Activated CD4-positive, alpha-beta T cell treated with anti-CD3 and anti-CD28 coated beads, Interleukin-2, amount 10 ng/mL, durations not matched to agents 24 days and 14 days (primary cell): Measurements from ENCODE around the gene KCNQ5. TPM values are rescaled to one million over a fixed set of nuclear protein-coding genes. Genes with fewer than 3 reads are reported as not detected.

ENCODE experiments used
- DNase-seq: peaks from one replicate; pipeline ENCODE4 v3.0.0; 2022
- H3K27ac Mint-ChIP-seq: one replicate; pipeline ENCODE4 v1.8.0; 2022; ENCODE audit warnings: mild to moderate bottlenecking, mixed read lengths
- H3K27me3 Mint-ChIP-seq: one replicate; pipeline ENCODE4 v1.8.0; 2022; ENCODE audit warnings: mixed read lengths
- H3K36me3 Mint-ChIP-seq: one replicate; pipeline ENCODE4 v1.8.0; 2022; ENCODE audit warnings: low read depth, mild to moderate bottlenecking, mixed read lengths
- H3K4me1 Mint-ChIP-seq: one replicate; pipeline ENCODE4 v1.8.0; 2021; ENCODE audit warnings: mixed read lengths
- H3K4me3 Mint-ChIP-seq: one replicate; pipeline ENCODE4 v1.8.0; 2022; ENCODE audit warnings: mild to moderate bottlenecking, moderate library complexity, mixed read lengths
- H3K9me3 Mint-ChIP-seq: one replicate; pipeline ENCODE4 v1.8.0; 2021; ENCODE audit warnings: mixed read lengths
- intact Hi-C: fragments of 100-400 bp; cut with micrococcal nuclease; formaldehyde crosslinking; loops from one replicate; pipeline ENCODE4 v1.15.1; 2023
- total RNA-seq: library from RNA; stranded (reverse); gene quantifications from 2 replicates; pipeline ENCODE4 v1.2.3, GENCODE V29; 2022

KCNQ5 gene
- total RNA-seq, 1 donor from 2014 or later: 13.7 TPM

- H3K36me3 Mint-ChIP-seq: no peaks in the 10 kb centered on the region
- DNase-seq: peak; percentile 71
- H3K27ac Mint-ChIP-seq: no peak overlapping the region
- no peak overlapping the region for H3K4me3 Mint-ChIP-seq
- H3K27me3 Mint-ChIP-seq: no peaks in the 10 kb centered on the region
- H3K4me1 Mint-ChIP-seq: peaks cover 4% of the 10 kb centered on the region
- intact Hi-C loops: loop anchor here (5.0 to 10.0 kb wide), 2 partner anchors 193 to 600 kb away; no protein-coding TSS in a partner anchor
- no peaks in the 10 kb centered on the region for H3K9me3 Mint-ChIP-seq
These were observed 512.7 kb downstream of the KCNQ5 start for GRCh38 chr6:73134588-73134987.

- Mint-ChIP-seq H3K27ac (no peak overlapping the region), H3K4me3 (no peak overlapping the region), H3K9me3 (no peaks in the 10 kb centered on the region), H3K27me3 (no peaks in the 10 kb centered on the region), H3K36me3 (no peaks in the 10 kb centered on the region), H3K4me1 (no peaks in the 10 kb centered on the region)
- intact Hi-C loops: loop anchor here (10.0 kb wide), 1 partner anchor 605 kb away; no protein-coding TSS in a partner anchor
- DNase-seq: no peak
These were observed 518.0 kb downstream of the KCNQ5 start for GRCh38 chr6:73139681-73140383.

GRCh38 chr6:73143551-73143950 lies 521.7 kb downstream of the KCNQ5 start:
- H3K27me3 Mint-ChIP-seq: no peaks in the 10 kb centered on the region
- H3K4me1 Mint-ChIP-seq: peaks cover 3% of the 10 kb centered on the region
- no peaks in the 10 kb centered on the region for H3K9me3 Mint-ChIP-seq
- no peak overlapping the region for H3K27ac Mint-ChIP-seq
- no peak for DNase-seq
- H3K36me3 Mint-ChIP-seq: peaks cover 1% of the 10 kb centered on the region
- H3K4me3 Mint-ChIP-seq: no peak overlapping the region
- intact Hi-C loops: no loop called here

- Mint-ChIP-seq H3K4me3 (no peak overlapping the region), H3K4me1 (peaks cover 3% of the 10 kb centered on the region), H3K9me3 (no peaks in the 10 kb centered on the region), H3K27me3 (no peaks in the 10 kb centered on the region), H3K27ac (no peak overlapping the region), H3K36me3 (peaks cover 1% of the 10 kb centered on the region)
- intact Hi-C loops: no loop called here
- DNase-seq: no peak
These were observed 522.7 kb downstream of the KCNQ5 start for GRCh38 chr6:73144516-73144915.

- H3K36me3 Mint-ChIP-seq: peaks cover 1% of the 10 kb centered on the region
- H3K9me3 Mint-ChIP-seq: no peaks in the 10 kb centered on the region
- no peak overlapping the region for H3K4me3 Mint-ChIP-seq
- no peak for DNase-seq
- H3K27ac Mint-ChIP-seq: no peak overlapping the region
- peaks cover 3% of the 10 kb centered on the region for H3K4me1 Mint-ChIP-seq
- no peaks in the 10 kb centered on the region for H3K27me3 Mint-ChIP-seq
- intact Hi-C loops: no loop called here
These were observed 523.8 kb downstream of the KCNQ5 start for GRCh38 chr6:73145690-73146089.

GRCh38 chr6:73151732-73152131 lies 529.9 kb downstream of the KCNQ5 start:
- Mint-ChIP-seq H3K4me1 (no peaks in the 10 kb centered on the region), H3K9me3 (no peaks in the 10 kb centered on the region), H3K27me3 (no peaks in the 10 kb centered on the region), H3K27ac (no peak overlapping the region), H3K36me3 (no peaks in the 10 kb centered on the region), H3K4me3 (no peak overlapping the region)
- DNase-seq: no peak
- intact Hi-C loops: no loop called here

GRCh38 chr6:73152556-73152955 lies 530.7 kb downstream of the KCNQ5 start:
- no peak overlapping the region for H3K4me3 Mint-ChIP-seq
- H3K27ac Mint-ChIP-seq: no peak overlapping the region
- H3K27me3 Mint-ChIP-seq: no peaks in the 10 kb centered on the region
- H3K9me3 Mint-ChIP-seq: no peaks in the 10 kb centered on the region
- intact Hi-C loops: no loop called here
- H3K4me1 Mint-ChIP-seq: no peaks in the 10 kb centered on the region
- H3K36me3 Mint-ChIP-seq: no peaks in the 10 kb centered on the region
- DNase-seq: no peak

GRCh38 chr6:73152966-73153757 lies 531.3 kb downstream of the KCNQ5 start:
- DNase-seq: no peak
- H3K4me3 Mint-ChIP-seq: no peak overlapping the region
- H3K27me3 Mint-ChIP-seq: no peaks in the 10 kb centered on the region
- no peaks in the 10 kb centered on the region for H3K4me1 Mint-ChIP-seq
- no peak overlapping the region for H3K27ac Mint-ChIP-seq
- intact Hi-C loops: no loop called here
- H3K9me3 Mint-ChIP-seq: no peaks in the 10 kb centered on the region
- H3K36me3 Mint-ChIP-seq: no peaks in the 10 kb centered on the region

GRCh38 chr6:73156793-73157767 lies 535.2 kb downstream of the KCNQ5 start:
- Mint-ChIP-seq H3K4me1 (no peaks in the 10 kb centered on the region), H3K36me3 (no peaks in the 10 kb centered on the region), H3K4me3 (no peak overlapping the region), H3K27me3 (no peaks in the 10 kb centered on the region), H3K9me3 (no peaks in the 10 kb centered on the region), H3K27ac (no peak overlapping the region)
- DNase-seq: peak; percentile 36
- intact Hi-C loops: no loop called here

- intact Hi-C loops: no loop called here
- Mint-ChIP-seq H3K9me3 (no peaks in the 10 kb centered on the region), H3K27me3 (no peaks in the 10 kb centered on the region), H3K36me3 (no peaks in the 10 kb centered on the region), H3K27ac (no peak overlapping the region), H3K4me3 (no peak overlapping the region), H3K4me1 (no peaks in the 10 kb centered on the region)
- DNase-seq: peak; percentile 34
These were observed 536.0 kb downstream of the KCNQ5 start for GRCh38 chr6:73157870-73158269.

GRCh38 chr6:73169111-73169510 lies 547.2 kb downstream of the KCNQ5 start:
- Mint-ChIP-seq H3K36me3 (no peaks in the 10 kb centered on the region), H3K4me1 (no peaks in the 10 kb centered on the region), H3K9me3 (no peaks in the 10 kb centered on the region), H3K27ac (no peak overlapping the region), H3K4me3 (no peak overlapping the region), H3K27me3 (no peaks in the 10 kb centered on the region)
- DNase-seq: no peak
- intact Hi-C loops: no loop called here

GRCh38 chr6:73169633-73170032 lies 547.8 kb downstream of the KCNQ5 start:
- no peaks in the 10 kb centered on the region for H3K36me3 Mint-ChIP-seq
- intact Hi-C loops: no loop called here
- no peak for DNase-seq
- H3K27ac Mint-ChIP-seq: no peak overlapping the region
- no peaks in the 10 kb centered on the region for H3K4me1 Mint-ChIP-seq
- no peak overlapping the region for H3K4me3 Mint-ChIP-seq
- no peaks in the 10 kb centered on the region for H3K9me3 Mint-ChIP-seq
- H3K27me3 Mint-ChIP-seq: no peaks in the 10 kb centered on the region

- Mint-ChIP-seq H3K4me1 (no peaks in the 10 kb centered on the region), H3K27ac (no peak overlapping the region), H3K4me3 (no peak overlapping the region), H3K9me3 (no peaks in the 10 kb centered on the region), H3K36me3 (no peaks in the 10 kb centered on the region), H3K27me3 (no peaks in the 10 kb centered on the region)
- DNase-seq: no peak
- intact Hi-C loops: no loop called here
These were observed 552.8 kb downstream of the KCNQ5 start for GRCh38 chr6:73174646-73175045.
